NCI-H345 treated with DMSO at 0.1 percent for 48 hours (cell line): Measurements from ENCODE around the gene RGS12.

Source experiments
- DNase-seq: peaks from one replicate; lab custom pipeline; 2025; ENCODE audit not compliant: unreplicated experiment; lab: John Stamatoyannopoulos, UW

The RGS12 gene, protein sequence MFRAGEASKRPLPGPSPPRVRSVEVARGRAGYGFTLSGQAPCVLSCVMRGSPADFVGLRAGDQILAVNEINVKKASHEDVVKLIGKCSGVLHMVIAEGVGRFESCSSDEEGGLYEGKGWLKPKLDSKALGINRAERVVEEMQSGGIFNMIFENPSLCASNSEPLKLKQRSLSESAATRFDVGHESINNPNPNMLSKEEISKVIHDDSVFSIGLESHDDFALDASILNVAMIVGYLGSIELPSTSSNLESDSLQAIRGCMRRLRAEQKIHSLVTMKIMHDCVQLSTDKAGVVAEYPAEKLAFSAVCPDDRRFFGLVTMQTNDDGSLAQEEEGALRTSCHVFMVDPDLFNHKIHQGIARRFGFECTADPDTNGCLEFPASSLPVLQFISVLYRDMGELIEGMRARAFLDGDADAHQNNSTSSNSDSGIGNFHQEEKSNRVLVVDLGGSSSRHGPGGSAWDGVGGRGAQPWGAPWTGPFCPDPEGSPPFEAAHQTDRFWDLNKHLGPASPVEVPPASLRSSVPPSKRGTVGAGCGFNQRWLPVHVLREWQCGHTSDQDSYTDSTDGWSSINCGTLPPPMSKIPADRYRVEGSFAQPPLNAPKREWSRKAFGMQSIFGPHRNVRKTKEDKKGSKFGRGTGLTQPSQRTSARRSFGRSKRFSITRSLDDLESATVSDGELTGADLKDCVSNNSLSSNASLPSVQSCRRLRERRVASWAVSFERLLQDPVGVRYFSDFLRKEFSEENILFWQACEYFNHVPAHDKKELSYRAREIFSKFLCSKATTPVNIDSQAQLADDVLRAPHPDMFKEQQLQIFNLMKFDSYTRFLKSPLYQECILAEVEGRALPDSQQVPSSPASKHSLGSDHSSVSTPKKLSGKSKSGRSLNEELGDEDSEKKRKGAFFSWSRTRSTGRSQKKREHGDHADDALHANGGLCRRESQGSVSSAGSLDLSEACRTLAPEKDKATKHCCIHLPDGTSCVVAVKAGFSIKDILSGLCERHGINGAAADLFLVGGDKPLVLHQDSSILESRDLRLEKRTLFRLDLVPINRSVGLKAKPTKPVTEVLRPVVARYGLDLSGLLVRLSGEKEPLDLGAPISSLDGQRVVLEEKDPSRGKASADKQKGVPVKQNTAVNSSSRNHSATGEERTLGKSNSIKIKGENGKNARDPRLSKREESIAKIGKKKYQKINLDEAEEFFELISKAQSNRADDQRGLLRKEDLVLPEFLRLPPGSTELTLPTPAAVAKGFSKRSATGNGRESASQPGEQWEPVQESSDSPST (N-terminal part only)

DNA sequence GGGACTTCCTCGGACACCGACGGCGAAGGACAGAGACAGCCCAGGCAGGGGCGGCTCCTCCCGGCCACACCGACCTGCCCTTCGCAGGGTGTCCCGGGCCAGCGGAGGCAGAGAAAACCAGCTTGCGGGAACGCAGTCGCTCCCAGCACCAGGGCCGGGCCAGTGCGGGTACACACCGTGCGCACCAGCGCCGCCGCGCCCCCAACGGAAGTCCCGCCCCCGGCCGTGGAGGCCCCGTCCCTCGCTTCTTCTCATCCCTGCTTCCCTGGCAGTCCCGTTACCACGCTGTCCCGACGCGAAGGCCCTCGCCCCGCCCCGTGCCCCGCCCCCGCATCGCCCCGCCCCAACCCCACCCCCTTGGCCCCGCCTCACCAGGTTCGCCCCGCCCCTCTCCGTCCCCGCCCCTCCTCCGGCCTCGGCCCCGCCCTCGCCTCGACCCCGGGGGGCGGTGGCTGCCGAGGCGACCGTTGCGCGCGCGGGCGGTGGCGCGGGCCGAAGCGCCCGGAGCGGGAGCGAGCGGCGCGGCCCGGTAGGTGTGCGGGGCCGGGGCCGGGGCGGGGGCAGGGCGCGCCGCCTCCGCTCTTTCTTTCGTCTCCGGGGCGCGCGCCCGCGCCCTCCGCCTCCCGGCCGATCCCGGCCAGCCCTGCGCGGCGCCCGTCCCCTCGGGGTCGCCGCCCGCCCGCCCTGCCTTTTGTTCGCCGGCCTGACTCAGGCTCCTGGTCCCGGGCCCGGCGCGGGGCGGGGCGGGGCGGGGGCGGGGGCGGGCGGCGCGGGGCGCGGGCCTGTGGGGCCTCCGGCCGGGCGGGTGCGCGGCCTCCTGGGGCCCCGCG is at the start of gene RGS12:
Gene RGS12, plus strand, starts transcription at position 451 of the 830 bp plus-strand sequence. CDS start 23,150 bp downstream, outside the sequence.
- DNase-seq = peak; percentile 70

DNA sequence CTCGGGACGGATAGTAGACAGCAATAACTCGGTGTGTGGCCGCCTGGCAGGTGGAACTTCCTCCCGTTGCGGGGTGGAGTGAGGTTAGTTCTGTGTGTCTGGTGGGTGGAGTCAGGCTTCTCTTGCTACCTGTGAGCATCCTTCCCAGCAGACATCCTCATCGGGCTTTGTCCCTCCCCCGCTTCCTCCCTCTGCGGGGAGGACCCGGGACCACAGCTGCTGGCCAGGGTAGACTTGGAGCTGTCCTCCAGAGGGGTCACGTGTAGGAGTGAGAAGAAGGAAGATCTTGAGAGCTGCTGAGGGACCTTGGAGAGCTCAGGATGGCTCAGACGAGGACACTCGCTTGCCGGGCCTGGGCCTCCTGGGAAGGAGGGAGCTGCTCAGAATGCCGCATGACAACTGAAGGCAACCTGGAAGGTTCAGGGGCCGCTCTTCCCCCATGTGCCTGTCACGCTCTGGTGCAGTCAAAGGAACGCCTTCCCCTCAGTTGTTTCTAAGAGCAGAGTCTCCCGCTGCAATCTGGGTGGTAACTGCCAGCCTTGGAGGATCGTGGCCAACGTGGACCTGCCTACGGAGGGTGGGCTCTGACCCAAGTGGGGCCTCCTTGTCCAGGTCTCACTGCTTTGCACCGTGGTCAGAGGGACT is 49.6 kb upstream of the RGS12 start:
- no peak for DNase-seq

DNA sequence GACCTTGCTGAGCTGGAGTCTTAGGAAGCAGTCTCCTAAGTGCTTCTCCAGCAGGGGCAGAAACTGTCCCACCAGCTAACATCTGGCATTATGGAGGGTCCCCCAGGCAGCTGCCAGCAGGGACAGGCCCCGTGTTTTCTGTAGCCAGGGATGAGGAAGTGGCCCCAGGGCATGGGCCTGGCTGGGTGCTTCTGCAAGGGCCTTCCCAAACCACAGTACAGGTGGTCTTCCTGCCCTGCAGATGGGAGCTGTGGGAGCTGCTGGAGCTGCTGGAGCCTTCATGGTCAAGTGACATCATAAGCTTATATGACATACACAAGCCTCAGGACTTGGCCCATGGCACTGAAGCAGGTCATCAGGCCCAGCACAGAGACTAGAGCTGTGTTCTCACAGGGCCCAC is 48.8 kb upstream of the RGS12 start:
- no peak for DNase-seq

DNA sequence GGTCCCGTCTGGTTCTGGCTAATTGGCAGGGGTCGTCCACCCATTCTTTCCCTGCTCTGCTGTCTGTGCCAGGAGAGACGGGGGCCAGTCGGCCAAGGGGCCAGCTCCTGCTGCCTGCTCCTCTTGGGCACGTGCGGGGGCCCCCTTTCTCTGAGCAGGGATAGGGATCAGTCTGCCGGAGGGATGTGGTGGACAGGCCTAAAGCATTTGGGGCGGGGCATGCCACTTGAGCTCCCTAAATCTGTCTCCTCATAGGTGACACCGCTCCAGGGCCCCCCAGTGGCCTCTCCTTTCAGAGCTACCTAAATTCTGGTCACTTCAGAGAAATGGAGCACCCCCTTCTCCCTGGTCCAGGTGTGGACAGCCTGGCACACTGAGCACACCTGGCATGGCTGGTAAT is 48.1 kb upstream of the RGS12 start:
- DNase-seq = no peak

DNA sequence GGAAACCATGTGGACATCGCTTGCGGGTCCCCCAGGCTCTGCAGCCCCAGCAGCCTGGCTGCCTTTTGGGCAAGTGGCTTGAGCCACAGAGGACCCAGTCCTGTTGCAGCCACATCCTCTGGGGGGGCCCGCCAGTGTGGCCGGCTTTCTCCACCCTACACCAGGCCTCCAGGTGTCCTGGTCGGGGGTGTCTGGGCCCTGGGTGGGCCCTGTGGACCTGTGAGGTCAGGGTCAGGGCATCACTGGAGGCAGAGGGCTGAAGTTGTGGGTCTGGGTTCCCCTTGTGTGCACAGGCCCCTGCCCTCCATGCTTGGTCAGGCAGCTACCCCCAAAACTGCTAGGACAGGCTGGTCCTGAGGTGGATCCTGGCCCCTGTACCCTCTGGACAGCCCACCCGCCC is 47.1 kb upstream of the RGS12 start:
- no peak for DNase-seq

DNA sequence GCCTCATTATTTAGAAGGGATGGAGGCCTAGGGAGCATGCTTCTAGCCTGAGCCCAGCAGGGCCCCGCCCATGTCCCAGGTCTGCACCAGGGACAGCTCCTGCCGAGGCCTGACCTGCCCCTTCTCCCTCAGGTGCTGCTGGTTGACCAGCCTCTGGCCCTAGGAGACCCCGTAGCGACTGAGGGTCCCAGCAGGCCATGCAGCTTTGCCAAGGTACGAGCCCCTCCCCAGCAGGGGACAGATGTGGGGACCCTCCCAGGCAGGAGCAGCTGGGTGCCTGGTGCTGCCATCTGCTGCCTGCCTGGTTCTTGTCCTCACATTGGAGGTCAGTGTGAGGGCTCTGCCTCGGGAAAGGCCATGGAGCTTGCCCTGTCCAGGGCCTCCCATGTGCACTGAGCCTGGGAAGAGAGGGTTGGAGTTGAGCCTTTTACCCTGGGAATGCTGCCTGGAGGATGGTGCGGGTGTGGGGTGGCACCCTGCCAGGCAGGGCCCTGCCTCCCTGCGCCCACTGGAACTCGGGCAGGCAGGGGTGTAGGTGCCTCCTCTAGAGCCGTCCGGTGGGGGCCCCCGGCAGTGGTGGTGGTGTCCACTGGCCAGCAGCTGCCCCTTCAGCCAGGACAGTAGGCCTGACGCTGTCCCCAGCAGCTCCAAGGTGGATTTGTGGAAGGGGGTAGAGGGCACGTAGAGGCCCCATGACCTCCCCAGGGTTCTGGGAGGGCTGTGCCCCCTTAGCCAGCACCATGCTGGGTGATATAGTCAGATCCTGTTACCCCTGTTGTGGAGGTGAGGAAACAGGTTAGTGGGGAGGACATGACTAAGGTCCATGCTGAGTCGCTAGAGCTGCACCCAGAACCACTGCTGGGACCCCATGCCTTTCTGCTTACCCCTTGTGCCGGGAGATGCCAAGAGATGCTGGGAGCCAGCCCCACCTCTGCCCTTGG is 46.1 kb upstream of the RGS12 start:
- no peak for DNase-seq

DNA sequence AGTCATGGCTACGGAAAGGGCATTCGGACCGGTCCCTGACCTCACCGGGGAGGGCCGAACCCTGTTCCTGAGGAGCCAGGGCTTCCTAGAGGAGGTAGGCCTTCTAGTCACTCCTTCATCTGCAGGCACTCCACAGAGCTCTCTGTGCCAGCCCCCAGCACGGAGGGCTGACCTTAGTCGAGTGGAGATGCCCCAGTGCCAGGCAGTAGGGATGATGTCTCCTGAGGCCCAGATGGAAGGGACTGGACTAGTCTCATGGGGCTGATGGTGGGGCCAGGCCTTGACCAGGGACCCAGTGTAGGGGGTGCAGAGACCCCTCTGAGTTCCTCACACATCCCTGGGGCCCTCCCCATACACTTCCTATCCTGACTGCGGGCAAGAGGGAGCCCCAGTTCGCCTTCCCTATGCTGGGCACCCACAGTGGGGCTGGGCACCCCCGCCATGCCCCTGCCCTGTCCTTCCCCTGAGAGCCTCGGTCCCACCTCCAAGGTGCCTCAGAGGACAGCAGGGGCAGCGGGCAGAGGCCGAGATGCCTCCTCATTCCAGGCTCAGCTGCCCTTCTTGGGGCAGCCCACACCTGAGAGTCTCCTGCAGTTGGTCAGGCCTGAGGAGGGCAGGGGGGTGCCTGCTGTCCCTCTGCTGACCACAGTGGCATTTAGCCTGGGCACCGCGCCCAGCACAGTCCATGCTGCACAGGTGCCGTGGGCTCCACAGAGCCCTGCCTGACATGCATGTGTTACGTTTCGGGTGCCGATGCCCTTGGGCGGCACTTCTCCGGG is 45.2 kb upstream of the RGS12 start:
- no peak for DNase-seq

DNA sequence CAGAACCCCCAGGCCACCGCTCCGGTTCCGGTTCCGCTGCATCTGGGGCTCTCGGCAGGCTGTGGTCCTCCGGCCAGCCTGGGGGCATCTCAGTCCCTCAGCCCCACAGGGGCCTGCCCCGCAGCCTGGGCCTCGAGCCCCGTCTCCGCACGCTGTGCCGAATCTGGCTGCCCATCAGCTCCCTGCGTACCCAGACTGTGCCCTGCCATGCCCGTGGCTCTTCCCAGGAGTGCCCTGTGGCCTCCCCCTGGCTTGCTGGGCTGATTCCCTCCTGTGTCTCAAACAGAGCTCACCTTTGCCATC is 44.7 kb upstream of the RGS12 start:
- DNase-seq = no peak

DNA sequence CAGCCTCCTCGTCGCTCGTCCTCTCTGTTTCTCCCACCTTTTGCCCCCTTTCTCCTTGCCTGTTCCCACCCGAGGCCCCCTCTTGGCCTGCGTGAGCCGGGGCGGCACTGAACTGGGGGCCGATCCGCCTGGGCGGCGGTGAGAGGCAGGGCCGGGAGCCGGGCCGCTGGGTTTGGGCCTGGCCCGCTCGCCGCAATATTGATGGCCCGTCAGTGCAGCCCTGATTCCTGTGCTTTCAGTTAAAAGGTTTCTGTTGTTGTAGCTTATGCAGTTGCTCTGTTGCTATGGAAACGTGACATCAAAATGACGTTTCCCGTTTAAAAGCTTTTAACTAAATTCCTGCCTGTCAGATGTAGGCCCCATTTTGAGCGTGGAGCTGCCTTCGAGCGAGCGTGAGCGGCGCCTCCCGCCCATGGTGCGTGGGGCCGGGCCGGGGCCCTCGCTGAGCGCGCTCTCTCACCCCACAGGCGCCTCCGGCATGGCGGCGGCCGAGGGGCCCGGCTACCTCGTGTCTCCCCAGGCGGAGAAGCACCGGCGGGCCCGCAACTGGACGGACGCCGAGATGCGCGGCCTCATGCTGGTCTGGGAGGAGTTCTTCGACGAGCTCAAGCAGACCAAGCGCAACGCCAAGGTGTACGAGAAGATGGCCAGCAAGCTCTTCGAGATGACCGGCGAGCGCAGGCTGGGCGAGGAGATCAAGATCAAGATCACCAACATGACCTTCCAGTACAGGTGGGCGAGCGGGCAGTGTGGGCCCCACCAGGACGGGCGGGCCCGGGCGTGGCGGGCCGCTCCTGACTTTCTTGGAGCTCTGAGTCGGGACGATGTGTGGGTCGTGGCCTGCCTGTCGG is 43.8 kb upstream of the RGS12 start, which contains the start of gene MSANTD1:
Gene MSANTD1, plus strand, starts transcription at position 349 of the 851 bp plus-strand sequence. Its CDS starts 64 bp downstream, at position 413.
- no peak for DNase-seq

DNA sequence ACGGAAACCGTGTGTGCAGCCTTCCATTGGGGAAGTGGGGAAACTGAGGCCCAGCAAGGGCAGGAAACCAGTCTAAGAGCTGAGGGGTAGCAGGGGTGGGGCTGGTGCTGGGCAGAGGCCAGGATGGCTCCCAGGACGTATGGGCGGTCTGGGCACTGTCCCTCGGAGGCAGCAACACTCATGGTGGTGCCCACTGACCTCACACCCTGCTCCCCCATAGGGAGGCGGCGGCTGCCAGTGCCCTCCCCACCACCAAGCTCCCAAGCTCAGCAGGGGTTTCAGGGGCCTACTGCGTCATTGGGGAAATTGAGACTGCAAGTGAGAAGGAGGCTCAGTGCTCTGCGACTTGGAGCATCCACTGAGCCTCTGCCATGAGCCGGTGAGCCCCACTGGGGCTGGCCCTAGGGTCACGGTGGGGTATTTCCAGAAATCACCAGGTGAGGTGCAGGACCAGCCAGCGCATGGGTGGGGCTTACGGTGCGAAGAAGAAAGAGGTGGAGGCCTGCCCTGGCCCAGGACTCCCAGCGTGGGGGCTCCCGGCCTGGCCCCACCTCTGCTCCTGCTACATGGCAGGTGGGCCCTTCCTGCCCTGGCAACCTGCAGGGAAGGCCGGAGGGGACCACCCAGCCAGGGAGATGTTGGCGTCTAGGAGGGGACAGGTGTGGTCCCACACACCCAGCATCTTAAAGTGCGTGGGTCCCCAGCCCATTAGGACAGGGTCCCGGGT is 42.9 kb upstream of the RGS12 start:
- no peak for DNase-seq

DNA sequence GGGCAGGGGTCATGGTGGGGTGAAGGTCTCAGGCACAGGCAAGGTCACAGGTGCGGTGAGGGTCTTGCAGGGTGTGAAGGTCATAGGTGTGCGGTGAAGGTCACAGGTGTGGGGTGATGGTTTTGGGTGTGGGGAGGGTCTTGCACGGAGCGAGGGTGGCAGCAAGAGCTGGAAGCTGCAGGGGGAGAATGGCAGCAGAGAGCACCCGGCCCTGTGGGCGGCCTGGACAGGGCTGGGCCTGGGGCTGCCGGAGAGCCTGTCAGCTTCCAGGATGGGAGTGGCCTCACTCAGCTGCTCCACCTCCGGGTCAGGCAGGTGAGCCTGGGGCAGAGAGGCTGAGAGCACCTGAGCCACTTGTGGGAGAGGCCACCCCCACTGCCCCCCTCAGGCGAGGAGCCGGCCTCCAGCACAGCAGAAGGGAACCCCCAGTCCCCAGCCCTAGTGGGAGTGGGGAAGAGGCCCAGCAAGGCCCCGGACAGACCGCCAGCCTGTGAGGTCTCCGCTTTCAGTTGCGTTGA is 42.3 kb upstream of the RGS12 start:
- no peak for DNase-seq

DNA sequence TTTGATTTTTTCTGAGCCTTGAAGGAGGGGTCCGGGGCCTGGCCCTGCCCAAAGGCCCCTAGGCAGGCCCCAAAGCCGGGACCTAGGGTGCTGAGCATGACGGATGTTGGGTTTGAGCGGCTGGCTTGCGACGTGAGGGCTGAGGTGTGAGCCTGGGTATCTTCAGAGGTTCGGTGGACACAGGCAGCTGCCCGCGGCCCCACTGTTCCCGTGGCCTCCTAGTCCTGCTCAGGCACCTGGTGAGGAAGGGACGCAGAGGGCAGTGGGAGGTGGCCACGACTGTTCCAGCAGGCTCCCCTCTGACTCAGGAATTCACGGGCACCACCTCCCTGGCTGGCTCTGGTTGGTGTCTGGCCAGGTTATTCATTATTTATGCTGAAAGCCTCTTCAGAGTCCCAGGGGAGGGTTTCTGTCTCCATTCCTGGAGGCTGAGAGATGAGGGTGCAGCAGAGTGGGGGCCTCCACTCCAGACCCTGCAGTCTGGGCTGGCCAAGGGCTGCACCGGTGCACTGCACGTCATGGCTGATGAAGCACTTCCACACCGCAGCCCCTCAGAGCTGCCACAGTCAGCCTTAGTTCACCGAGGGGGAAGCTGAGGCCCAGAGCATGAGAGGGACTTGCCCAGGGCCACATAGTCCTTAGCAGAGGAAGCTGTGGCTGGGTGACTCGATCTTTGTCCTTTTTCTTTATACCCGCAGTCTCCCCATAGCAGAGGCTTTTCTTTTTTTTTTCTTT is 41.7 kb upstream of the RGS12 start:
- DNase-seq = no peak

DNA sequence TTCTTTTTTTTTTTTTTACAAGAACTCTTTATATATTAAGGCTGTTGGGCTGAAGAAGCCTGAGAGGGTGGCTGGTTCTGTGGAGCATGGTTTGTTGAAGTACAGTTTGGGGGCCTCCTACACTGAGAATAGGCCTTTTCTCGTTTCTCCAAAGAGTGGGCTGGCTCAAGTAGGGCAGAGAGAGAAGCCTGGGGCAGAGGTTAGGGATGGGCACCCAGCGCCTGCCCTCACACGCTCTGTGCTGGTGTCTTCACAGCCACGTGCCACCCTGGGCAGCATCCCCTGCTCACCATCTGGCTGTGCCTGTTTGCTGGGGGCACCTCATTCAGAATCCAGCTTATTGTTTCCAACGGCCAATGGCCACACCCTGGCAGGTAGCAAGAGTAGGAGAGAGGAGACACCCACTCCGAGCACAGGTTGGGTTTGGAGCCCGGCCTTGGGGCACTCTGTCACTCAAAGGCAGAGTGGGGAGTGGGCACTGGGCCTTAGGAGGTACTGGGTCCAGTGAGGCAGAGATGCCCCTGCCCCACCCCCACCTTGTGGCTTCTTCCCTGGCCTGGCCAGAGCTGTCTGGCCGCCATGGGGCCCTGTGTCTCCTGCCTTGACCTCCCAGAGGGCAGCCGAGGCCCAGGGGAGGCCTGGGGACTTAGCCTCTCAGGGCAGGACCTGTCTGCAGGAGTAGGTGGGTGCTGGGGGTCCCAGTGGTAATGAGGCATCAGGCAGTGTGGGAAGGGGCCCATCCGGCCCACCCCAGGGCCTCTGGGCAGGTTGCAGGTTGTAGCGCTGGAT is 40.9 kb upstream of the RGS12 start:
- no peak for DNase-seq

DNA sequence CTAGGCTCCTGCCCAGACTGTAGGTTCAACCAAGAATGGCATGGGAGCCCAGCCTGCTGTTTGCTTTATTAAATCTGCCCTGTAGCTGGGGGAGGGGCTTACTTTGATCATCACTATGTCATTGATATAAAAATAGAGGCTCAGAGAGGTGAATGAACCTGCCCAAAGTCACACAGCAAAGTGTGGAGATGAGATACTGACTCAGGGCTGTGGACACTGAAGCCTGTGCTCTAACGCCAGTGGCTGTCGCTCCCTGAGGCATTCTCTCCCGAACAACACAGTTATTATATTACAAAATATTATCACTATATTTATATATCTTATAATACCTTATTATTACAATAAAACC is 40.4 kb upstream of the RGS12 start:
- DNase-seq = no peak
